ENCODE measurements around the gene C2CD4A.

C2CD4A gene

DNA sequence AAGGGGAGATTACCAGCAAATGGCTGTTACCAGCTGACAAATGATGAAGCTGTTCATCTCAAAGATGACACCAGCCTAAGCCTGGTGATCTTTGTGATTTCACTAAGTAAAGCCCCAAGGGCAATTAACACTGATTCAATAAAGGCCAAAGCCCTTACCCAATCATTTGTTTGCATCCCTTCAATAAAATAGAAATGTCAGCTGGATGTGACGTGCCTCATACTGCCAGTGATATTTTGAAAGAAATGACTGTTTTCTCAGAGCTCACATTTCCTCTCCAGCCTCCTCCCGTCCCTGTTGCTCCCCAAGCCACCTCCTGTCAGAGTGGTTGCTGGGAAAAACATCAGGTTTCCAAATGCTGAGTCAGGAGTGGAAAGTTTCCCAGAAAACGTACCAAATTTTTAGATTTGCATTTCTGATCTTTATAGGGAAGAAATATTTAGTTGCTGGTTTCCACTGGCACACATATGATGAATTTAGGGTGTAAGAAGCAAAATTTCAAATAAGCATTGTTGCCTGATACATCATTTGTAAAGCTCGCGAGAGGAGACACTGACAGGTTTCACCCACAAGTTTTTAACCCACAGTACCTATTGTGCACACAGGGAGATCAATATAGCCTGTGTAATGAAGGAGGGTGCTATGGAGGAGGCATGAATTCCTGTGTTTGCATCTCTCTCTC is 21.0 kb downstream of the C2CD4A start:
- no peak overlapping the region for H3K4me3 ChIP-seq (ENCODE audit: low read depth, low read length)

DNA sequence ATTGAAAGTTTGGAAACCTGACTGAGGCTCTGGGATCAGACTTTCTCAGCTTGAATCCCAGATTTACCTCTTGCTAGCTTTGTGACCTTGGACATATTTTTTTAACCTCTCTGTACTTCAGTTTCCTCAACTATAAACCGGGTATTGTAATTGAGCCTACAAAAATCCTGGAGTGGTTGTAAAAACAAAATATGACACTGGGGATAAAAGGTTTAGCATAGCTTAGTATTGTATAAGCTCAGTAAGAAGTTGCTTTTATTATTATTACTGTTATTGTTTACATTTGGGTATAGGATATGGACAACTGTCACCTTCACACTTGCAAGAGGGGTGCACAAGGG is 21.5 kb downstream of the C2CD4A start:
- H3K27me3 ChIP-seq (ENCODE audit: control insufficient read depth, insufficient read depth, low read length): no peaks in the 10 kb centered on the region
- no peak overlapping the region for H3K4me3 ChIP-seq (ENCODE audit: low read depth, low read length)
- H2AFZ ChIP-seq: peak overlapping the region; percentile 60
- H3K9me3 ChIP-seq (ENCODE audit: control insufficient read depth, low read length): no peaks in the 10 kb centered on the region
- no peak overlapping the region for H3K4me2 ChIP-seq (ENCODE audit: low read length)
- no peaks in the 10 kb centered on the region for H3K36me3 ChIP-seq (ENCODE audit: control insufficient read depth, insufficient read depth, low read length)
- TF ChIP-seq, protein P1, sequence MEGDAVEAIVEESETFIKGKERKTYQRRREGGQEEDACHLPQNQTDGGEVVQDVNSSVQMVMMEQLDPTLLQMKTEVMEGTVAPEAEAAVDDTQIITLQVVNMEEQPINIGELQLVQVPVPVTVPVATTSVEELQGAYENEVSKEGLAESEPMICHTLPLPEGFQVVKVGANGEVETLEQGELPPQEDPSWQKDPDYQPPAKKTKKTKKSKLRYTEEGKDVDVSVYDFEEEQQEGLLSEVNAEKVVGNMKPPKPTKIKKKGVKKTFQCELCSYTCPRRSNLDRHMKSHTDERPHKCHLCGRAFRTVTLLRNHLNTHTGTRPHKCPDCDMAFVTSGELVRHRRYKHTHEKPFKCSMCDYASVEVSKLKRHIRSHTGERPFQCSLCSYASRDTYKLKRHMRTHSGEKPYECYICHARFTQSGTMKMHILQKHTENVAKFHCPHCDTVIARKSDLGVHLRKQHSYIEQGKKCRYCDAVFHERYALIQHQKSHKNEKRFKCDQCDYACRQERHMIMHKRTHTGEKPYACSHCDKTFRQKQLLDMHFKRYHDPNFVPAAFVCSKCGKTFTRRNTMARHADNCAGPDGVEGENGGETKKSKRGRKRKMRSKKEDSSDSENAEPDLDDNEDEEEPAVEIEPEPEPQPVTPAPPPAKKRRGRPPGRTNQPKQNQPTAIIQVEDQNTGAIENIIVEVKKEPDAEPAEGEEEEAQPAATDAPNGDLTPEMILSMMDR (IDR thresholded peaks at IDR 0.05): no peak
- H3K9ac ChIP-seq: no peak overlapping the region
- H3K79me2 ChIP-seq: no peaks in the 10 kb centered on the region
- H3K4me1 ChIP-seq: no peaks in the 10 kb centered on the region
- H3K27ac ChIP-seq: no peak overlapping the region

More for the DNA sequence above, 21.0 kb downstream of the C2CD4A start:
- Histone ChIP-seq H3K9me3 (ENCODE audit: control insufficient read depth, low read length) (no peaks in the 10 kb centered on the region), H3K79me2 (no peaks in the 10 kb centered on the region), H3K9ac (no peak overlapping the region), H3K27me3 (ENCODE audit: control insufficient read depth, insufficient read depth, low read length) (no peaks in the 10 kb centered on the region), H3K27ac (no peak overlapping the region), H2AFZ (peak overlapping the region; percentile 60), H3K4me2 (ENCODE audit: low read length) (peak overlapping the region; percentile 3), H3K36me3 (ENCODE audit: control insufficient read depth, insufficient read depth, low read length) (no peaks in the 10 kb centered on the region), H3K4me1 (no peaks in the 10 kb centered on the region)
- TF ChIP-seq, protein P1 (IDR thresholded peaks at IDR 0.05): no peak

DNA sequence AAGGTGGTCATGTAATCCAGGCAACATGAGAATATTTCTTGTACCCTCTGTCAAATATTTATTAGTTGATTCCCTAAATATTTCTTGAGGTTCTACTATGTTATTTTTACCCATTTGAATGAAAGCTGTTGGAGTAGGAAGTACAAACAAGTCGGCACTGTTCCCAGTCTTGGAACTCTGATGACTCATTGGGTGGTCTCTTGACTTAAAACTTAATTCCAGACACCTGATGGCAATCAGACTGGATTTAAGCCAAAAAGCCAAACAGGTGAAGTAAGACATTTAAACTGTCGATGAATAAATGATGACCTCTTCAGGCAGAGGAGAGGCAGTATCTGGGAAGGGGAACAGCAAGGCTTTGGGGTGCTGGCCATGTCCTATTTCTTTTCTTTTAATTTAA is 22.8 kb downstream of the C2CD4A start:
- Histone ChIP-seq H3K4me3 (ENCODE audit: low read depth, low read length) (no peak overlapping the region), H3K4me1 (no peaks in the 10 kb centered on the region), H3K27me3 (ENCODE audit: control insufficient read depth, insufficient read depth, low read length) (no peaks in the 10 kb centered on the region), H3K4me2 (ENCODE audit: low read length) (no peak overlapping the region), H3K27ac (no peak overlapping the region), H3K9ac (no peak overlapping the region), H2AFZ (no peak overlapping the region), H3K36me3 (ENCODE audit: control insufficient read depth, insufficient read depth, low read length) (no peaks in the 10 kb centered on the region), H3K79me2 (no peaks in the 10 kb centered on the region), H3K9me3 (ENCODE audit: control insufficient read depth, low read length) (no peaks in the 10 kb centered on the region)
- TF ChIP-seq, protein P1 (IDR thresholded peaks at IDR 0.05): no peak

DNA sequence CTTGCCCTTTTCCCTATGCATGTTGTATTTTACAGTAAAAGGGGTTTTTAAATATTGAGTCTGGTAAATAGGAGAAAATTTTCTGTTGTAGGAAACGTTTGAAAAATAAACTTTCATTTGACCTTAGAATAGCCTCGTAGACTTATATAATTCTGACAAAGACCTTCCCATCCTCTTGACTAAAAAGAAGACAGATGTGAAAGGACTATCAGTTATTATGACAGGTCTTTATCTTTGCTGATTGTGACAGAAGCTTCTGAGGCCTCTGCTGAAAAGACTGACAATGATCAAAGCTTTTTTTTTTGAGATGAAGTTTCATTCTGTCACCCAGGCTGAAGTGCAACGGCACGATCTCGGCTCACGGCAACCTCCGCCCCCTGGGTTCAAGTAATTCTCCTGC is 24.2 kb downstream of the C2CD4A start:
- TF ChIP-seq, protein P1 (IDR thresholded peaks at IDR 0.05): no peak
- Histone ChIP-seq H3K4me2 (ENCODE audit: low read length) (no peak overlapping the region), H3K27me3 (ENCODE audit: control insufficient read depth, insufficient read depth, low read length) (no peaks in the 10 kb centered on the region), H2AFZ (no peak overlapping the region), H3K9me3 (ENCODE audit: control insufficient read depth, low read length) (no peaks in the 10 kb centered on the region), H3K36me3 (ENCODE audit: control insufficient read depth, insufficient read depth, low read length) (no peaks in the 10 kb centered on the region), H3K4me3 (ENCODE audit: low read depth, low read length) (no peak overlapping the region), H3K79me2 (no peaks in the 10 kb centered on the region), H3K9ac (no peak overlapping the region), H3K27ac (no peak overlapping the region), H3K4me1 (no peaks in the 10 kb centered on the region)

DNA sequence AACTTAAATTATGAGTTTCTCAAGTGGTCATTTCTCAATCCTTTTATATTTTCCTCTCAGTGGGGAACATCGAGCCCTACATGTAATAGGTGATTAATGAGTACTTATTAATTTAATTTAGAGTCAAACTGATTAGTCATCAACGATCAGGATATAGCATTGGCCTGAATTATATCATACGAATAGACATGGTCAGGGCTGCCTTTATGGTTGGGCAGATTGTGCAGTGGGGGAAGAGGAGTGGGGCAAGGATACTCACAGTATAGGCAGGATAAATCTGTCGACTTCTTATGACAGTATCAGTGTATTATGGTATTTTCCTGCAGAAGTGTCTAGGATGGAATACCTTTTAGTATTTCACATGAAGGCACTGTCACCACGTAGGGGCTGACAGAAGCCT is 27.0 kb downstream of the C2CD4A start:
- H3K4me2 ChIP-seq (ENCODE audit: low read length): no peak overlapping the region
- H3K9ac ChIP-seq: no peak overlapping the region
- TF ChIP-seq, protein P1 (IDR thresholded peaks at IDR 0.05): no peak
- no peaks in the 10 kb centered on the region for H3K27me3 ChIP-seq (ENCODE audit: control insufficient read depth, insufficient read depth, low read length)
- H3K36me3 ChIP-seq (ENCODE audit: control insufficient read depth, insufficient read depth, low read length): no peaks in the 10 kb centered on the region
- no peak overlapping the region for H3K4me3 ChIP-seq (ENCODE audit: low read depth, low read length)
- no peaks in the 10 kb centered on the region for H3K9me3 ChIP-seq (ENCODE audit: control insufficient read depth, low read length)
- H3K27ac ChIP-seq: no peak overlapping the region
- H3K4me1 ChIP-seq: no peaks in the 10 kb centered on the region
- no peak overlapping the region for H2AFZ ChIP-seq
- no peaks in the 10 kb centered on the region for H3K79me2 ChIP-seq

Data from parathyroid adenoma (tissue), 2 donors.